NCI-H128 (cell line): Measurements from ENCODE around the gene SLC29A2.
"Not testable (repeated sequence)": the region's sequence is repeated elsewhere in the genome, so short reads cannot be mapped to it uniquely, and the experiment has no call there.

Experiments
- DNase-seq: peaks from one replicate; lab custom pipeline; 2025; ENCODE audit not compliant: unreplicated experiment; lab: John Stamatoyannopoulos, UW

The SLC29A2 gene

GRCh38 chr11:66350560-66351235 lies 20.9 kb downstream of the SLC29A2 start:
- DNase-seq, result not testable (repeated sequence)

GRCh38 chr11:66349084-66349386 lies 22.5 kb downstream of the SLC29A2 start:
- no peak for DNase-seq

- peak; percentile 75 for DNase-seq
These were observed 23.9 kb downstream of the SLC29A2 start, which contains the start of gene B4GAT1 for GRCh38 chr11:66347425-66348276. TSS of gene B4GAT1 (minus strand) at chr11:66347629. CDS start at chr11:66347545, 84 bp downstream.

- no peak for DNase-seq
These were observed 24.8 kb downstream of the SLC29A2 start for GRCh38 chr11:66346476-66347424.

- no peak for DNase-seq
These were observed 26.3 kb downstream of the SLC29A2 start for GRCh38 chr11:66345316-66345649.

GRCh38 chr11:66344550-66345315 lies 26.8 kb downstream of the SLC29A2 start, which contains the start of gene BRMS1:
TSS of gene BRMS1 (minus strand) at chr11:66345104. CDS start at chr11:66342234, 2,870 bp downstream.
- peak; percentile 87 for DNase-seq

GRCh38 chr11:66343176-66343575 lies 28.4 kb downstream of the SLC29A2 start:
- no peak for DNase-seq

GRCh38 chr11:66341502-66342126 lies 29.9 kb downstream of the SLC29A2 start:
- no peak for DNase-seq

GRCh38 chr11:66340596-66341501 lies 30.7 kb downstream of the SLC29A2 start:
- DNase-seq, result no peak

GRCh38 chr11:66339686-66340483 lies 31.7 kb downstream of the SLC29A2 start:
- no peak for DNase-seq

GRCh38 chr11:66339162-66339675 lies 32.3 kb downstream of the SLC29A2 start:
- no peak for DNase-seq

- DNase-seq, result no peak
These were observed 33.0 kb downstream of the SLC29A2 start for GRCh38 chr11:66338276-66339161.

GRCh38 chr11:66337103-66337899 lies 34.3 kb downstream of the SLC29A2 start:
- DNase-seq, result no peak

- DNase-seq, result no peak
These were observed 35.1 kb downstream of the SLC29A2 start, which contains the start of gene RIN1 for GRCh38 chr11:66336234-66337102. TSS of gene RIN1 (minus strand) at chr11:66336434. CDS start at chr11:66336402, 32 bp downstream.
